ENCODE results near the gene GIMAP4.
"Not testable (repeated sequence)": the region's sequence is repeated elsewhere in the genome, so short reads cannot be mapped to it uniquely, and the experiment has no call there.

Gene GIMAP4

DNA sequence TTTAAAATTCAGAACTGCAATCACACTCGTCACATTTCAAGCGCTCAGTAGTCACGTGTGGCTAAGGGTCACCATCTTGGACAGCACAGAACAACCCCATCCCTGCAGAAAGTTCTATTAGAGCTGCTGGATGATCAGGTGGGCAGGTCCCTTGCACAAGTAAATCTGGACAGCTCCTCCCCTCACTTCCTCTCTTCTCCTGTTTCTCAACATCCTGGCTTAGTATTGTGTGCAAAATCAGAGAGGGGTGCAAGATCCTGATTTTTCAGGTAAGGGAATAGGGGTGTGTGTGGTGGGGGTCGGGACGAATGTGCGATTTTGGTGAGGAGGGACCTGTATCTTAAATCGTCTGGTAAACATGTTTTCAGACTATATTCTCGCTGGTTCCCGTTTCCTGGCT is at the start of gene GIMAP4:
Gene GIMAP4 (plus strand): TSS at position 222 of the 400 bp plus-strand sequence. CDS start 2,512 bp downstream, outside the sequence.
- in situ Hi-C loops (cut with HindIII; ENCODE audit: low pct_ligation_motif_present, low pct_unique_long_range_greater_than_20kb, low sequenced_read_pairs), result no loop called here
- DNase-seq, result no peak

DNA sequence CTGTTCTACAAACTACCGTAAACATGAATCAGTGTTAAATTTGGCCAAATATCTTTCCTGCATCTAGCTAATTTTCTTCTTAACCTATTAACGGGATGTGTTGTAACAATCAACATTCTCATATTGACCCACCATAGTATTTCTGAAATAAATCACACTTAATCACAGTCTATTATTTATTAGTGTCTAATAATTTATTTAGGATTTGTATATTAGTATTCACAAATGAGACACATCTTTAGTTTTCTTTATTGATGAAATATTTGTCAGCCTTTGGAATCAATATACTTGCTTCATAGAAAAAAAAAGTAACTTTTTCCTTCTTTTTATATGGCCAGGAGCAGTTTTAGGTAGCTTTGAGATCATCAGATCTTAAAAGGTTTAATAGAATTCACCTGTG is 47.9 kb upstream of the GIMAP4 start:
- in situ Hi-C loops (cut with HindIII; ENCODE audit: low pct_ligation_motif_present, low pct_unique_long_range_greater_than_20kb, low sequenced_read_pairs), result no loop called here

DNA sequence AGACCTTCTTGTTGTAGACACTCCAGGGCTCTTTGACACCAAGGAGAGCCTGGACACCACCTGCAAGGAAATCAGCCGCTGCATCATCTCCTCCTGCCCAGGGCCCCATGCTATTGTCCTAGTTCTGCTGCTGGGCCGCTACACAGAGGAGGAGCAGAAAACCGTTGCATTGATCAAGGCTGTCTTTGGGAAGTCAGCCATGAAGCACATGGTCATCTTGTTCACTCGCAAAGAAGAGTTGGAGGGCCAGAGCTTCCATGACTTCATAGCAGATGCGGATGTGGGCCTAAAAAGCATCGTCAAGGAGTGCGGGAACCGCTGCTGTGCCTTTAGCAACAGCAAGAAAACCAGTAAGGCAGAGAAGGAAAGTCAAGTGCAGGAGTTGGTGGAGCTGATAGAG is 47.0 kb upstream of the GIMAP4 start:
- in situ Hi-C loops (cut with HindIII; ENCODE audit: low pct_ligation_motif_present, low pct_unique_long_range_greater_than_20kb, low sequenced_read_pairs), result no loop called here
- DNase-seq, result no peak

More for the DNA sequence above, 47.9 kb upstream of the GIMAP4 start:
- no peak for DNase-seq

DNA sequence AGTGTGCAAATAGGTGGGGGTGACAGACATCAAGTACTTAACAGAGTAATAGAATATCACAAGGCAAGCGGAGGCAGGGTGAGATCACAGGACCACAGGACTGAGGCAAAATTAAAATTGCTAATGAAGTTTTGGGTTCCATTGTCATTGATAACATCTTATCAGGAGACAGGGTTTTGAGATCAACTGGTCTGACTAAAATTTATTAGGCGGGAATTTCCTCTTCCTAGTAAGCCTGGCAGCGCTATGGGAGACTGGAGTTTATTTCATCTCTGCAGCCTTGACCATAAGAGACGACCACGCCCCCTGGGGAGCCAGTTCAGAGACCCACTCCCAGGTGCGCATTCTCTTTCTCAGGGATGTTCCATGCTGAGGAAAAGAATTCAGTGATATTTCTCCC is 44.3 kb upstream of the GIMAP4 start:
- in situ Hi-C loops (cut with HindIII; ENCODE audit: low pct_ligation_motif_present, low pct_unique_long_range_greater_than_20kb, low sequenced_read_pairs), result not testable (repeated sequence)

DNA sequence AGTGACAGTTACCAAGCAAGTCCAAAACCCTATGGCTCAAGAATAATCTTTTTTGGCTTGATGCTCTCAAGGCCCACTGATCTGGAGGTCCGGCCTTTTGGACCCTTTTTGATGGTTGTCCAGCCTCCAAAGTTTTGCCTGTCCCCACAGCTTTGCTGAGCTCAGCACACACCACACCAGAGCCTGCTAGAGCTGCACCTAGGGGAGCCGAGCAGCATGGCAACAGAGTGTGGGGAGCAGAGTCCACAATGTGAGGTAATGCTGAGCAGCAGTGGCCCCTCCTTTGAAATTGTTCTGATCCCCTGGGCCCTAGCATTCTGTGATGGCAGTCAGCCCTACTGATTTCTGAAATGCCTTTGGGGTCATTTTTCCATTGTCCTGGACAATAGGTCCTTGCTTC is 43.2 kb upstream of the GIMAP4 start:
- in situ Hi-C loops (cut with HindIII; ENCODE audit: low pct_ligation_motif_present, low pct_unique_long_range_greater_than_20kb, low sequenced_read_pairs), result no loop called here
- DNase-seq, result no peak

More for the DNA sequence above, 44.3 kb upstream of the GIMAP4 start:
- not testable (repeated sequence) for DNase-seq

DNA sequence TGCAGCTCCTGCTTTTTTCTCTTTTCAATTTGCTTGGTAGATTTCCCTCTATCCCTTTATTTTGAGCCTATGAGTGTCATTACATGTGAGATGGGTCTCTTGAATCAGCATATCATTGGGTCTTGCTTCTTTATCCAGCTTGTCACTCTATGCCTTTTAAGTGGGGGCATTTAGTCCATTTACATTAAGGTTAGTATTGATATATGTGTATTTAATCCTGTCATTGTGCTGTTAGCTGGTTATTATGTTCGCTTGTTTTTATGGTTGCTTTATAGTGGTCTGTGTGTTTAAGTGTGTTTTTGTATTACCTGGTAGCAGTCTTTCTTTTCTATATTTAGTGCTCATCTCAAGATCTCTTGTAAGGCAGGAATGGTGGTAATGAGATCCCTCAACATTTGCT is 35.5 kb upstream of the GIMAP4 start:
- no peak for DNase-seq
- in situ Hi-C loops (cut with HindIII; ENCODE audit: low pct_ligation_motif_present, low pct_unique_long_range_greater_than_20kb, low sequenced_read_pairs), result no loop called here

DNA sequence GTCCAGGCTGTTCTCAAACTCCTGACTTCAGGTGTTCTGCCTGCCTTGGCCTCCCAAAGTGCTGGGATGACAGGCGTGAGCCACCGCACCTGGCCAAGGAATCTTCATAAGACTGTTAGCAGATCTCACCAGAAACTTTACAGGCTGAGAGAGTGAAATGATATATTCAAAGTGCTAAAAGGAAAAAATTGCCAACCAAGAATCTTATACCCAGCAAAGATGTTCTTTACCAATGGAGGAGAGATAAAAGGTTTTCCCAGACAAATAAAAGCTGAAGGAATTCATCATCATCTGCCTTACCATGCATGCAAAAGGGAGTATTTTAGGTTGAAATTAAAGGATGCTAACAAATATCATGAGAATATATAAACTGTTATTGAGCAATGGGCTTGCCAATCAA is 28.9 kb upstream of the GIMAP4 start:
- DNase-seq, result no peak
- in situ Hi-C loops (cut with HindIII; ENCODE audit: low pct_ligation_motif_present, low pct_unique_long_range_greater_than_20kb, low sequenced_read_pairs), result no loop called here

DNA sequence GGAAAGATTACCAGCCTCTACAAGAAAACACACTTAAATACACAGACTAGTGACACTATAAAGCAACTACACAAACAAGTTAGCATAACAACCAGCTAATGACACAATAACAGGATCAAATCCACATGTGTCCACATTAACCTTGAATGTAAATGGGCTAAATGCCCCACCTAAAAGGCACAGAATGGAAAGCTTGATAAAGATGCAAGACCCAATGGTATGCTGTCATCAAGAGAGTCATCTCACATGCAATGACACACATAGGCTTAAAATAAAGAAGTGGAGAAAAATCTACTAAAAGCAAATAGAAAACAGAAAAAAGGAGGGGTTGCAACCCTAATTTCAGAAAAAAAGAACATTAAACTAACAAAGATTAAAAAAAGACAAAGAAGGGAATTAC is 14.0 kb upstream of the GIMAP4 start:
- in situ Hi-C loops (cut with HindIII; ENCODE audit: low pct_ligation_motif_present, low pct_unique_long_range_greater_than_20kb, low sequenced_read_pairs), result no loop called here
- no peak for DNase-seq

DNA sequence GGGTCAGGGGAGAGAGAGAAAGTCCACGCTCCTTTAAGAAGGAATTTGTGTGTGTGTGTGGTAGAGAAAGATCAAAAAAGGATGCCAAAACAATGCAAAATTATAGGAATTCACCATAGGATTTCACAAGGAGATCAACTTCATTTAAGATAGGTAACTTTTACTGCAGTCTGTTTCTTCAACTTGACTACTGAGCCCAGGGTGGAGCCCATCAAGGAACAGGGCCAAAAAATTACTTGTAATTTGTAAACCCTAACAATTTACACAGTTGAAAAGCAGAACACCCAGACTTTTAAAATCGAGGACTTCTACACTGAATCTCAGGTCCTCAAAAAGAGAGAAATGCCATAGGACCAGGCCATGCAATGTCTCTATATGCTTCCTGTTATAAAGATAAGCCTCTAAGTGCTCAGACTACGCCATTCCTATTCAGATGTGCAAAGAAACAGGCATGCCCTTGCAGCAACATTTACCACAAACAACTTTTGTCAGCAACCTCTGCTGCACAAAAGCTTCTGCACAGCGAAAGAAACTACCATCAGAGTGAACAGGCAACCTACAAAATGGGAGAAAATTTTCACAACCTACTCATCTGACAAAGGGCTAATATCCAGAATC is 10.6 kb upstream of the GIMAP4 start:
- in situ Hi-C loops (cut with HindIII; ENCODE audit: low pct_ligation_motif_present, low pct_unique_long_range_greater_than_20kb, low sequenced_read_pairs), result no loop called here
- DNase-seq, result no peak

DNA sequence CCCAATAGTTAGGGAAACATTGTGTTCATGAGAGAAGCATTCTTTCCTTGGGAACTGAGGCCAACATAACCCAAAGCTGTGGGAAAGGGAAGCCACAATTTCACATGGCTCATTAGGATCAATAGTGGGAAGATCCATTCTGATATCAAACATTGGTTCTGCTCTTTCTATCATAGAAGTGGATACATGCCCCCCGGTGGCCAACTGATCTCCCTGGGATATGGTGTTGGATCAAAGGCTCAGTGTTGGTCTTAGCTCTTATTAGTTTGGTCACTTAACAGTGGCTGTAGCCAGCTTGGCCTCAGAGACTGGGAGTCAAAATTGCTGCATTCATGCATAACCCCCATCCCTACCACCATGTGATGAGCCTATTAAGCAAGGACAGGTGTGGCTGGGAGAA is 6.7 kb upstream of the GIMAP4 start:
- in situ Hi-C loops (cut with HindIII; ENCODE audit: low pct_ligation_motif_present, low pct_unique_long_range_greater_than_20kb, low sequenced_read_pairs), result no loop called here
- DNase-seq, result no peak

DNA sequence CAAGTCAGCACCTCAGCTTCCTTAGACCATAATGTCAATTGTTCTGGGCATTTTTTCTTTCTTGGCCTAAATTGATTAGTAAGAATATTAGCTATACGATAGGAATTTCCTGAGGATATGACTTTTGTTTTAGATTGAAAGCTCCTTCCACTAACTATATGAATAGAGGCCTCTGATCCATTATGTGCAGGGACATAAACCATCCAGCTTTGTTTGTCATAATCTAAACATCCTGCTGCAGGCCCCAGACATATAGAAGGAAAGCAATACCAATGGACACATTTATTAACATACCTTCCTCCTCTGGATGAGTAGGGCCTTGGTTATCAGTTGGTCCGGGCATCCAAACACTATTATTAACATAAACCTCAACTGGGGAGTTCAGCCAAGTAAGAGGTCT is 4.3 kb upstream of the GIMAP4 start:
- DNase-seq, result no peak
- in situ Hi-C loops (cut with HindIII; ENCODE audit: low pct_ligation_motif_present, low pct_unique_long_range_greater_than_20kb, low sequenced_read_pairs), result no loop called here

DNA sequence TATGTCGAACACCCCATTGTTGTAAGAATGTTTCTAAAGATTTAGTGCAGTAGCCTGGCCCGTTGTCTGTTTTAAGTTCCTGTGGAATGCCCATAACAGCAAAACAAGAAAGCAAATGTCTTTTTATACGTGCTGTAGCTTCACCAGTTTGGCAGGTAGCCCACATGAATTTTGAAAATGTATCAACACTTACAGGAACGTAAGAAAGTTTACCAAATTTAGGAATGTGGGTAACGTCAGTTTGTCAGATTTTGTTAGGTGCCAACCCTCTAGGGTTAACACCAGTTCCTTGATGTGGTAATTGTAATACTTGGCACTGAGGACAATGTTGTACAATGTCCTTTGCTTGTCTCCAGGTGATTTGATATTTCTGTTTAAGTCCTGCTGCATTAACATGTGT is 3.2 kb upstream of the GIMAP4 start:
- DNase-seq, result no peak
- in situ Hi-C loops (cut with HindIII; ENCODE audit: low pct_ligation_motif_present, low pct_unique_long_range_greater_than_20kb, low sequenced_read_pairs), result no loop called here

DNA sequence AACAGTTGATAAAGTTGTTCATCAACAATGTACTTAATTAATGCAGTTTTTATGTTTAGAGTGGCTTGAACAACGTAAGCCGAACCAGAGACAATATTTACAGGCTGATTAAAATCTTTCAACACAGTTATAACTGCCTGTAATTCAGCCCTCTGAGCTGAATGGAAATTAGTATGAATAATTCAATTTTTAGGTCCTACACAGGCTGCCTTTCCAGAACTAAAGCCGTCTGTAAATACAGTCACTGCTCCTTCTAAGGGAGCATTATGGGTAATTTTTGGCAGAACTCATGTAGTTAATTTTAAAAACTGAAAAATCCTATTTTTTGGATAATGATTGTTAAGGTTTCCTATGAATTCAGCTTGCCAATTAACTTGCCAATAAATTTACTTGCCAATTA is 2.6 kb upstream of the GIMAP4 start:
- in situ Hi-C loops (cut with HindIII; ENCODE audit: low pct_ligation_motif_present, low pct_unique_long_range_greater_than_20kb, low sequenced_read_pairs), result no loop called here
- DNase-seq, result no peak

DNA sequence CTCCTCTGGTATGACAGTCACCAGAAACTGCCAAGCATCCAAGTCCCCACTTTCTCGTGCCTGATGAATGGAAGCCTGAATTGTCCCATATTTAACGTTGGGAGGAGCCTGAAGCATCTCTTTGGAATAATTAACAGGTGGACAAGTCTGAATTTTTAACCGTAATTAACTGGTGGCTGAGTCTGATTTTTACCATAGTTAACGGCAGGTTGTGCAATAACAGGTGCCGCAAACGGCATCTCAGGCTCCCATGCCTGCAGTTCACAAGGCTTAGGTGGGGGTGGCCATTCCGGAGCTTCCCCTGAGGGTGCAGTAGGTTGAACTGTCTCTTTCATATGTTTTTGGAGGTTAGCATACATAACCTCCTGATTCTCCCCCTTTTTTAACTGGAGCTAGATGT is 2.0 kb upstream of the GIMAP4 start:
- in situ Hi-C loops (cut with HindIII; ENCODE audit: low pct_ligation_motif_present, low pct_unique_long_range_greater_than_20kb, low sequenced_read_pairs), result no loop called here
- DNase-seq, result no peak

DNA sequence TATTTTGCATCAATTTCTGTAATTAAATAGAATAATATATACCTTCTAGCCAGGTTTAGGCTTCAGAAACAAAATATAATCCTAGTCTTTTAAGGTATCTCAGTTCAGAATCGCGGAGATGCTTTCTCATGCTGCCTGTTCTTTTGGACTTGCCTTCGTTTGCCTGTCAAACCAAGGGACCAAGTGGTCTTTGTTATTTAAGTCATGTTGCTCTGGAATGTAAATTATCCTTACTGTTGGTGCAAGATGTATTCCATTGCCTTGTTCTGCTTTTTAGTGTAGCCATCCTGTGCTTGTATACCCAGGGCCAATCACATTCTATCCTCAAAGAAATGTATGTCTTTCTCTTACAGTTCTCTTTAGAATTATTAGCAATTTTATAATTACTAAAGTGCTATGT is 1.1 kb upstream of the GIMAP4 start:
- no peak for DNase-seq
- in situ Hi-C loops (cut with HindIII; ENCODE audit: low pct_ligation_motif_present, low pct_unique_long_range_greater_than_20kb, low sequenced_read_pairs), result no loop called here

DNA sequence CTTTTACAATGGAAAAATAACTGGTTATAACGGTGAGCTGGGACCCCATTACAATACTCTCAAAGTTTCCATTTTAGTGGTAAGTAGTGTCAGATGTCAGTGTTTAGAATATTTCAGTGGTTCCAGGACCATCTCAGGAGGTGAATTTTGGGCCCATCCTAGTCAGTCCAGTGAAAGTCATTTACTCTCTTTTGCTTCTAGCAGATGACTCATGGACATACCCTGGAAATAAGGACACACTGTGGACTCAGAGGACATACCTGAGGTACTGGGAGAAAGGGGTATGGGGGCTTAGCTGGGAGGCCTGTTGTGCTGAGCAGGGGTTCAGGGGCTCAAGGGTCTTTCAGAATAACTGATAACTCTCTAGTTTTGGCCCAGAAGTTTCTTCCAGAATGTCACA is 618 bp upstream of the GIMAP4 start:
- no peak for DNase-seq
- in situ Hi-C loops (cut with HindIII; ENCODE audit: low pct_ligation_motif_present, low pct_unique_long_range_greater_than_20kb, low sequenced_read_pairs), result no loop called here

DNA sequence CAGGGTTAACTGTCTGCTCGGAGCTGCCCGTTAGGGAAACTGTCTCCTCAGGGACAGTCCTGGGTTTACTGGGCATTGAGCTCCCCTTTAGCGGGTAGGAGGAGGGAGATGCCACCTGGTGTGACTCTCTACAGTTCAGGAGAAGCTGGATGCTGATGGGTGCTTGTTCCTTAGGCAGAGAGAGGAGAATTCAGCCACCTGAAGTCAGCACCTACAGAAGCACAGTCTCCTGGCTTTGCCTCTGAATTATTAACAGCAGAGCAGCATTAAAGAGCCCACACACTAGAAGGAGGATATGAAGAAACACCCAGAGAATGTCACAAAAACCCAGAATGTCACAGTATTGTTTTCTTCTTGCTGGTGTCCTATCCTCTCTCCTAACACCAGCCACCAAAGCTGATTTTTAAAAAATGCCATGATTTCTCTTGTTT is 696 bp downstream of the GIMAP4 start:
- DNase-seq, result no peak
- in situ Hi-C loops (cut with HindIII; ENCODE audit: low pct_ligation_motif_present, low pct_unique_long_range_greater_than_20kb, low sequenced_read_pairs), result no loop called here

DNA sequence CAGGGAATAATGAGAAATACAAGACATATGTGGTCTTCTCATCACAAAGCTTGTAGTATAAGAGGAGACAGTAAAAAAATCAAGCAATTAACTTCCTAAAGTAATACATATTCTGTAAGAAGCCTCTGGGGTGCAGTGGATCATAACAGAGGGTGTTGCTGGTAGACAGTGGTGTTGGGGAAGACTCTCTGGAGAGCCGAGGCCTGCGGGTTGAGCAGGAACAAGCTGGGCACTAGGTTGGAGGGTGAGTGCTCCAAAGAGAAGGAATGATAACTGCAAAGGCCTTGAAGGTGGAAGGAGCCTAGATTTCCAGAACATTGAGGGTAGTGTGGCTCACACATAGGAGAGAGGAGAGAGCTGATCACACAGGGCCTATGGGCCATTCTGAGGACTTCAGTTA is 1.5 kb downstream of the GIMAP4 start:
- in situ Hi-C loops (cut with HindIII; ENCODE audit: low pct_ligation_motif_present, low pct_unique_long_range_greater_than_20kb, low sequenced_read_pairs), result no loop called here
- DNase-seq, result no peak

DNA sequence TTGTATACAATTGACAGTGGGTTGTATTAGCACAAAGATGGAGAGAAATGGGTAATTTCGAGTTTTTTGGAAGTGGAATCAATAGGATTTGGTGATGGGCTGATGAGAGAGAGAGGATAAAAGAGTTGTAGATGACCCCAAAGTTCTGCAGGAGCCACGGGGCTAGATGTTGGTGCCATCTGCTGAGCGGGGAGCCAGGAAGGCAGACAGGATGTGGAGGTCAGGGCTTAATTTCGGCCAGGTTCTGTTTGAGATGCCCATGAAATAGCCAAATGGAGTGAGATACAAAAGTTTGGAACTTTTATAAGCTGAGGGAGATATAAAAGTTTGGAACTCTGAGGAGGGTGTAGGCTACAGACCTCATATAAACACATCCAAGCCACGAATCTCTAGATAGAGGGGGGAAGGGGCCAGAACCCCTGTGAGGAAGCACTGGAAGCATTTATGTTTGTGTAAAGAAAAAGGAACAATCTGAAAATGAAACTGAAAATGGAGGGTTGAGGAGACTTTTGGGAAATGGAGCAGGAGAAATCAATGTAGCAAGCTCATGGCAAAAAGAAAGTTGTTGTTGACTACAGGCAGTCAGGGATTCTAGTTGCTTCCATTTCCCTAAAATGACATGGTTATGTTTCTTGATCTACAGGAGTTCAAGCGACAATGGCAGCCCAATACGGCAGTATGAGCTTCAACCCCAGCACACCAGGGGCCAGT is 2.2 kb downstream of the GIMAP4 start:
- in situ Hi-C loops (cut with HindIII; ENCODE audit: low pct_ligation_motif_present, low pct_unique_long_range_greater_than_20kb, low sequenced_read_pairs), result no loop called here
- no peak for DNase-seq

Data from ACHN (cell line).